IPS-18c (cell line): Measurements from ENCODE around the gene CASP2.
A peak's percentile ranks its signal among the peaks of the same experiment; 100 is the strongest.

Experiments
- H3K4me3 ChIP-seq: 2 replicates; pipeline ENCODE4 v1.7.0; 2013; ENCODE audit warnings: low read depth, mild to moderate bottlenecking, low read length, moderate library complexity; ENCODE audit not compliant: insufficient read depth
- H3K9me3 ChIP-seq: one replicate; pipeline ENCODE4 v1.6.1; 2013; ENCODE audit warnings: mild to moderate bottlenecking, low read length, moderate library complexity; ENCODE audit not compliant: control insufficient read depth, insufficient read depth

Gene CASP2

DNA sequence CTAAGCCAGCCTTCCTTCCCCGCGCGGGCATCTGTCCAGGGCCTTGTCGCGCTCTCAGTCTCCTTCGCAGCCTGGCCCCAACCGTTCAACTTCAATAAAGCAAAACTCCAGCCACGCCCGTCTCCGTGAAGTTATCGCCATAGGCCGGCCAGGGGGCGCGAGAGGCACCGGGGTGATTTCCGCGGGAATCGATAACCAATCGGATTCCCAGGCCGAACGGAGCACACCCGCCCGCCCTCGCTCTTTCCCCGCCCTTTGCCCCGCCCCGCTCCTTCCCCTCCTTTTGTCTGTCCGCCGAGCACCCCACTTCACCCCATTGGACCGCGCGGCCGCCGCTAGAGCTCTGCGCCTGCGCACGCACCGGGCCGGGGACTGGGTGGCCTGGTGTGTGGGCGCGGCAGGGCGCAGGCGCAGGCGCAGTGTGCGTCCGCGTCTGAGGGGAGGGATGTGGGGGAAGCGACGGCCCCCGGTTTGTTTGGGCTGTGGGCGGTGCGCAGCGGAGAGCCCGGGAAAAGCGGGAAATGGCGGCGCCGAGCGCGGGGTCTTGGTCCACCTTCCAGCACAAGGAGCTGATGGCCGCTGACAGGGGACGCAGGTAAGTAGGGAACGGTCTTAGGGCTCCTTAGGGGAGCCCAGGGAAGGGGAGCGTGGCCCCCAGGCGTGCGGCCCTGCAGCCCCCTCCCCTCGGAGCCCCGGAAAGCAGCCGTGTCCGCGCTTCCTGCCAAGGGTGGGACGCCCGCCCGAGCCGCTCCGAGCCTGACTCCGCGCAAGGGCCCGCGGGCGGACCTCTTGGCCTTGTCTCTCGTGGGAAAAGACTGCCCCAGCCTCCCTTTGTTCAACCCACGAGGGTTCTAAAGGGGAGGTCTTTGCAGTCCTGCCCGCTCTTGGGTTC is at the start of gene CASP2:
CASP2 (plus strand) TSS at position 417 of the 892 bp plus-strand sequence; CDS start at position 522, 105 bp downstream.
- peak within 1 kb of the TSS; percentile 95 for H3K4me3 ChIP-seq

DNA sequence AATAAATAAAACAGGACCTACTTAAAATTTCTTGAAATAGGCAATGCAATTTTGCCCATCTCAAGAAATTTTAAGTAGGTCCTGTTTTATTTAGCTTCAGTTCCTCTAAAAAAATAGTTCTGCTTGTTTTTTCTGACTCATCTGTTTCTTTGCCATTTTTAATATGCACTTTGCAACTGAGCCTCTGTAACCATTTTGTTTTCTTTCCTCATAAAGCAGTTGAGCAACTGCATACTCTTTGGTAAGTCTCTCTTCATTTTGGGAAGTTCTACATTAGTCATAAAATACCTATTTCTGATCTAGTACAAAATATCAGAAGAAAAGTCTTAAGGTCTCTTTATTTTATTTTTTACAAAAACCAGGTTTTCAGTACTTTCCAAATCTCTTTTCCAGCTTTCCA is 48.3 kb upstream of the CASP2 start:
- Histone ChIP-seq H3K9me3 (no peaks in the 10 kb centered on the region), H3K4me3 (no peak overlapping the region)

More for the DNA sequence above, at the start of gene CASP2:
- H3K9me3 ChIP-seq = peaks cover 6% of the 10 kb centered on the region

DNA sequence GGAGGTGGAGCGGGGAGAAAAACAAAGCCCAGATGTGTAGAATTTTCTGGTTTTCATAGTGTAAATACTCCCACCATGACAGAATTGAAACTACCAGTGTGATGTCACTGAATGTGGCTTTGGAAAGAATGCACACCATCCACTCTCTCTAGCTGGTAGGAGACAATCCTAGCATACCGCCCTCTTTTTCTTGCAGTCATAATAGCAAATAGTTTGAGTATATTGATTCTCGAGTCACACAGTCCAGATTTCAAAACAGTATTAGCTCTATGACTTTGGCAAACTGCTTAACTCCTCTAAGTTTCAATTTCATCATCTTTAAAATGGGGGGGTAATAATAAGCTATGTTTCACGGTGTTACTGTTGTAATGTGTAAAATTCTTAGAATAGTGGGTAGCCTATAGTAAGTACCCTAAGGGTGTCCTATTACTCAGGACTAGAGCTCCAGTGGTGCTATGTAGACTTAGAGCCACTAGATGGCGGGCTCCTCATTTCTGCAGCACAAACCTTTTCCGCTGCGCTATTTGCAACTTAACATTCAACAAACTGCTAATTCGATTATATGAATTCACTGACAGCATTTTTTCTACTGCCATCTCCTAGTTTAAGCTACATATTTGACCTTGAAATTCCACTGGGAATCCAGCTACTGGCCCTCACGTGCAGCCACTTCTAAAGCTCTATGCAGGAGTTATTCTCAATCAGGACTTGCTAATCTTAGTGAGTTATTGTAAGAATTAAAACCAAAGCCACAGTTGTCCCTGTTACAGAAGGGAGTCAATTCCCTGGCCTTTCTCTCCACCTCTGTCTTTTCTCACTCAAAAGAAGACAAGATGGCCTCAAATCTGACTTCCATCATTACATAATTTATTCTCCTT is 47.6 kb upstream of the CASP2 start:
- H3K9me3 ChIP-seq = no peaks in the 10 kb centered on the region
- no peak overlapping the region for H3K4me3 ChIP-seq

DNA sequence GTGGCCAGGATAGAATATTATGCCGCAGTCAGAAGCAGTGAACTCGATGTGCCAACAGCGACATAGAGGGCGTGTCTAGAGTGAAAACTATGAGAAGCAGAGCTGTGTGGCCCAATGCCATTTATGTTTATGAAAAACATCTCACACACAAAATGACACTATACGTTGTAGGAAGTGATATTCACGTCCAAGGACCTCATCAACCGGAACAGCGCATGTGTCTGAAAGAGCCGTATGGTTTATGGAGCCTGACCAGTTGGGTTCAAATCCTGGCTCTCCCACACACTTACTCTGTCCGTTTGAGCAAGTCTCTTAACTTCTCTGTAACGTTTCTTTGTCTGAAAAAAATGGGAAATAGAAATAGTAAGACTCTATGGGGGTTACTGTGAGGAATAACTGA is 45.8 kb upstream of the CASP2 start:
- no peaks in the 10 kb centered on the region for H3K9me3 ChIP-seq
- H3K4me3 ChIP-seq = no peak overlapping the region

DNA sequence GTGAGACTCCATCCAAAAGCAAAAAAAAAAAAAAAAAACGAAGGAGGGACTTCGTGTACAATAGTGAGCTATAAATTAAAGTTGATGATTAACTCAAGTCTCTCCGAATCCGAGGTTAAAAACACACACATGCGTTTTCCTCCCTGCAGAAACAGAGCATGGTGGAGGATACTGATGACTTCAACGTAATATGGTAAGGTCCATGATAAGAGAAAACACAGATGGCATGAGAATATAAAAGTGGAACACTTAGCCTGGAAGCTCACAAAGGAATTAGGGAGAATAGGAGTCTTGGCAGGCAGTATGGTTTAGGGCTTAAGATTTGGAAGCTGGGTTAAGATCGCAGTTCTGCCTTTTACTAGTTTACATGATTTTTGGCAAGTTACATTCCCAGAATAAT is 45.0 kb upstream of the CASP2 start:
- Histone ChIP-seq H3K4me3 (no peak overlapping the region), H3K9me3 (no peaks in the 10 kb centered on the region)

DNA sequence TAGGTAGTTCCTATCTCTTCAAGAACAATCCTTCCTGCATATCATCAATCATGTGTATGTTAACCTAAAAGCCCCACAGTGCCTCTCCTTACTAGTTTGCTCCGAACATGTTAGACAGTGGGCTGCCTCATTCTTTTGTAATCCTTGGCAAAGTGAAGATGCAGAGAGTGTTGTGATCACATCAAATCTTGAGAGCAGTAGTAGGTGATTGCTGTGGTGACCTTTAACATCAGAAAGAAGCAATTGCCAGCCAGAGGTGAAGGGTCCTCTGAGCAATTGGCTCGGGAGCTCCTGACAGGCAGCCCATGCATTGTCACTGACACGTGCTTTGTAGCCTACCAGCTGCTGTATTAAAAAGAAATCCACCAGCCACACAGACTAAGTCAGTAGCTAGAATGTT is 44.5 kb upstream of the CASP2 start:
- H3K4me3 ChIP-seq = no peak overlapping the region
- H3K9me3 ChIP-seq = no peaks in the 10 kb centered on the region

DNA sequence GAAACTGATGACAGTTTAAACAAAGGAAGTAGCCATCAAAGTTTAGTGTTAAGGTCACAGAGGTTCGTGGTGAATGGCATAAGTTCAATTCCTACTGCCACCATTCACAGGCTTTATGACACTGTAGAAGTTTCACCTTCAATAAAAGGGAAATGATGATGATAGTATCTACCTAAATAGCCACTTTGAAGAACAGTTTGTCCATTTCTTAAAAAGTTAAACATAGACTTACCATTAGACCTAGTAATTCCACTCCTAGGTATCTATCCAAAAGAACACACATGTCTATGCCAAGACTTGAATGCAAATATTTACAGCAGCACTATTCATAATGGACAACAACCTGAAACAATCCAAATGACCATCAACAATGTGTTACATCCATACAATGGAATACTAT is 43.8 kb upstream of the CASP2 start:
- Histone ChIP-seq H3K4me3 (no peak overlapping the region), H3K9me3 (no peaks in the 10 kb centered on the region)

DNA sequence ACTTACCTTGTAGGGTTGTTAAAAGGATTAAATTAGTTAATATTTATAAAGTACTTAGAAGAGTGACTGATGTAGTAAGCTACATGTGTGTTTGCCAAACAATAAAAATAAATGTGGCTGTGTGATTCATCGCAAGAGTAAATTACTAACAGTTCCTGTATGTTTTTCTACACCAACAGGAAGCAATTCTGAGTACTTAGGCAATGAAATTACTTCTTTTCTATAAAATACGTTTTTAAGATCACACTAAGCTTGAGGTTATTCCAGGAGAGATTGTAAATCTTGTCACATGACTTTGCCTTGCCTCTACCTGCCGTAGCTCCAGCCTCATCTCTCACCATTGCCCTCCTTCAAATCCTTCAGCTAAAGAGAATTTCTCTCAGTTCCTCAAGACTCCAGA is 43.0 kb upstream of the CASP2 start:
- Histone ChIP-seq H3K9me3 (no peaks in the 10 kb centered on the region), H3K4me3 (no peak overlapping the region)

DNA sequence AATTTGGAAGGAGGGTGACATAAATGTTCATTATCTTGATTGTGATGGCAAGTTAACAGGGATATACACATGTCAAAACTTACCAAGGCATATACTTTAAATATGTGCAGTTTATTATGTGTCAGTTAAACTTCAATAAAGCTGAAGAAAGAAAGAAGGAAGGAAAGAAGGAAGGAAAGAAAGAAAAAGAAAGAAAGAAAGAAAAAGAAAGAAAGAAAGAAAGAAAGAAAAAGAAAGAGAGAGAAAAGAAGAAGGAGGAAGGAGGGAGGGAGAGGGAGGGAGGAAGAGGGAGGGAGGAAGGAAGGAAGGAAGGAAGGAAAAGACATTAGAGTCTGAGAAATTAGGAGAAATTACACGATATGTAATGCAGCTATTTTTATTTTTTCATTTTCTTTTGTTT is 40.8 kb upstream of the CASP2 start:
- H3K4me3 ChIP-seq = no peak overlapping the region
- H3K9me3 ChIP-seq = no peaks in the 10 kb centered on the region

DNA sequence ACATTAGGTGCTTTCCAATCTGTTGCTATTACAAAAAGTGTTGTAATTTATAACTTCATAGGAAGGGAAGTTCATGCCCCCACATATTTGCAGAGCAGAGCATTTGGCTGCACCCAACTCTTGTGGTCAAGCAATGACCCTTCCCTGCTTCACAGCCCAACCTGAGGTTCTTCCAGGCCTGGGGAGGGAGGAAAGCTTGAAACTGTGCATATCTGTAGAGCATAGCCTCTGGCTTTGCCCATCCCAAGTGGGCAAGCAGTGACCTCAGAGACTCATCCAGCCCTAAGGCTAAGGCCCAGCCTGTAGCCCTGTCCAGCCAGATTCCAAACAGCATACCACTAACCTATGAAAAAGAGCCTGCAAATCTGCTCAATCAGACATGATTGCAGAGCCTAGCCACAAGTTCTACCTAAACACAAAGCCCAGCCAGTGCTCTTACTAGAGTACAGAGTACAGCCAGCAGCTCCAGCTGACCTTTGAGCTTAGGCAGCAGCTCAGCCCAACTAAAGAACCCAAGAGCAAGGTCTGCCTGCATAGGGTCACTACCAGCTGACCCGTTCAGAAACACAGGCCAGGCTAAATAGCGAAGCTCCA is 39.3 kb upstream of the CASP2 start:
- Histone ChIP-seq H3K9me3 (no peaks in the 10 kb centered on the region), H3K4me3 (no peak overlapping the region)

DNA sequence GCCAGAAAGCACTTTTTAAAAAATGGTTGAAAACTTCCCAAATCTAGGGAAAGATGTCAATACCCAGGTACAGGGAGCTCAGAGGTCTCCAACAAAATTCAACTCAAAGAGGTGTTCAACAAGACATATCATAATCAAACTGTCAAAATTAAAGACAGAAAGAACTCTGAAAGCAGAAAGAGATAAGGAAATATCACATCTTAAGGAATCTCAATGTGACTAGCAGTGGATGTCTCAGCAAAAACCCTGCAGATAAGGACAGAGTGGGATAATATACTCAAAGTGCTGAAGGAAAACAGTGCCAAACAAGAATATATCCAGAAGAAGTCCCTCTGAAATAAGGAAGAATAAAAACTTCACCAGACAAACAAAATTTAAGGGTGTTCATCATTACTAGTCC is 38.0 kb upstream of the CASP2 start:
- no peak overlapping the region for H3K4me3 ChIP-seq
- H3K9me3 ChIP-seq = no peaks in the 10 kb centered on the region

DNA sequence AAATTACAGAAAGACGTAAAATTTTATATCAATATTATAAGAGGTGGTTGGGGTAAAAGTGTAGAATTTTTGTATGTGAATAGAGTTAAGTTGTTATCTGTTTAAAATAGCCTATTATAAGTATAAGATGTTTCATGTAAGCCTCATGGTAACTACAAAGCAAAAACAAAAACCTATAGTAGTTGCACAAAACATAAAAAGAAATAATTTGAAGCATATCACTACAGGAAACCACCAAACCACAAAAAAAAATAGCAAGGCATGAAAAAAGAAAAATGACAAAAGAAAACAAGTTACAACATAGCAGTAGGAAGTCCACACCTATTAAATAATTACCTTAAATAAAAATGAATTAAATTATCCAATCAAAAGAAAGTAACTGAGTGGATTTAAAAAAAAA is 37.3 kb upstream of the CASP2 start:
- H3K9me3 ChIP-seq = no peaks in the 10 kb centered on the region
- H3K4me3 ChIP-seq = no peak overlapping the region

DNA sequence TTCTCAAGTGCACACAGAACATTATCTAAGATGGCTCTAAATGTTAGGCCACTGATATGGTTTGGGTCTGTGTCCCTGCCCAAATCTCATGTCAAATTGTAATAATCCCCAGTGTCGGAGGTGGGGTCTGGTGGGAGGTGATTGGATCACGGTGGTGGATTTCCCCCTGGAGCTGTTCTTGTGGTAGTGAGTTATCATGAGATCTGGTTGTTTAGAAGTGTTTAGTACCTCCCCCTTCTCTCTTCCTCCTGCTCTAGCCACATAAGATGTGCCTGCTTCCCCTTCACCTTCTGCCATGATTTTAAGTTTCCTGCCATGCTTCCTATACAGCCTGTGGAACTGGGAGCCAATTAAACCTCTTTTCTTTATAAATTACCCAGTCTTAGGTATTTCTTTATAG is 36.1 kb upstream of the CASP2 start:
- no peak overlapping the region for H3K4me3 ChIP-seq
- H3K9me3 ChIP-seq = no peaks in the 10 kb centered on the region

DNA sequence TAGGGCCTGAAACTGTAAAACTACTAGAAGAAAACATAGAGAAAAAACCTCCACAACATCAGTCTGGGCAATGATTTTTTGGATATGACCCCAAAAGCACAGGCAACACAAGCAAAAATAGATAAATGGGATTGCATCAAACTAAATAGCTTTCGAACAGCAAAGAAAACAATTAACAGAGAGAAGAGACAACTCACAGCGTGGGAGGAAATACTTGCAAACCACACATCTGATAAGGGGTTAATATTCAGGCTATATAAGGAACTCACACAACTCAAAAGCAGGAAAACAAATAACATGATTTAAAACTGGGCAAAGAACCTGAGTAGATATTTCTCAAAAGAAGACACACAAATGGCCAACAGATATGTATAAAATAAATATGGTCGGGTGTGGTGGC is 32.6 kb upstream of the CASP2 start:
- no peaks in the 10 kb centered on the region for H3K9me3 ChIP-seq
- H3K4me3 ChIP-seq = no peak overlapping the region

DNA sequence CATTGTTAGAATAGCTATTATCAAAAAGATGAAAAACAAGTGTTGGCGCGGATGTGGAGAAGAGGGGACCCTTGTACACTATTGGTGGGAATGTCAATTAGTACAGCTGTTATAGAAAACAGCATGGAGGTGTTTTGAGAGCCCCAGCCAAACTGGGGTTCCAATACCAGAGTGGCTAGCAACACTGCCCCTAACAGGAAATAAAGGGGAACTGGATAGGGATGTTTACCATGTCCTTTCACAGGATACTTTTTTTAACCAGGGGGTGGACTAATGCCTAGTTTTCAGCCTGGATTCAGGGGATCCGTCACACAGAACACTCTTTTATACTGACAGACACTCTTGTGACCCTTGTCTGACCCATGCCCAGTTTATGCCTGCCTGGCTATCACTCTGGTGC is 31.8 kb upstream of the CASP2 start:
- H3K9me3 ChIP-seq = no peaks in the 10 kb centered on the region

DNA sequence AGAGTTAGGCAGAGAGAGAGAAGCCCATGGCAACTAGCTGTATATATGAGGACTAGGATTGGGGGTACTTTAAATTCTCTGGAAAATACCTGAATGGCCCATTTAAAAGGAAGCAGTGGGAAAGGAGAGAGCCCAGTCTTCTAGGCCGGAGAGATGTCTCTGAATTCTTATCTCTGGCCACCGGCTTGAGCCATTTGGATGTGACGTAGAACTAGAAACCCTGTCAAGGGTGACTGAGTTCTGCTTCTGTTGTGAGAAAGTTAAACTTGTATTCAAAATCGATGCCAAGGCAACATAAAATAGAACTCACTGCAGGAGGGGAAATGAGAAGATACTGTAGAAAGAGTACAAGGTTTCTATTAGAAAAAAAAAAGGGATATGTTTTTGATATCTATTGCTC is 31.2 kb upstream of the CASP2 start:
- no peak overlapping the region for H3K4me3 ChIP-seq

More for the DNA sequence above, 31.8 kb upstream of the CASP2 start:
- H3K4me3 ChIP-seq = no peak overlapping the region

DNA sequence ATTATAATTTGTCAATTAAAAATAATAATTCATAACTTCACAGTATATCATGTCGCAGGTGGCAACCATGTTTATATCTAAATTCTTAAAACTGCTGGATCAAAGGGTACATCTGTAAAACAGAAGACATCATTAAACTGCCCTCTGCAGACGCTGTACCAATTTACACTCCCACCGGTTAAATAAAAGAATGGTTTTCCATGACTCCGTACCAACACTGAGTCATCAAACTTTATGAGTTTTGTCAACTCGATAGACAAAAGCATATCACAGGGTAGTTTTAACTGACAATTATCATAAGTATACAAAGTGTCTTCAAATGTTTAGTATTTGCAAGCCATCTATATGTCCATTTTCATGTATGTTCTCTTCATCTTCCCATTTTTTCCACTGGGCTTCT is 30.6 kb upstream of the CASP2 start:
- no peaks in the 10 kb centered on the region for H3K9me3 ChIP-seq
- no peak overlapping the region for H3K4me3 ChIP-seq

More for the DNA sequence above, 31.2 kb upstream of the CASP2 start:
- H3K9me3 ChIP-seq = no peaks in the 10 kb centered on the region

DNA sequence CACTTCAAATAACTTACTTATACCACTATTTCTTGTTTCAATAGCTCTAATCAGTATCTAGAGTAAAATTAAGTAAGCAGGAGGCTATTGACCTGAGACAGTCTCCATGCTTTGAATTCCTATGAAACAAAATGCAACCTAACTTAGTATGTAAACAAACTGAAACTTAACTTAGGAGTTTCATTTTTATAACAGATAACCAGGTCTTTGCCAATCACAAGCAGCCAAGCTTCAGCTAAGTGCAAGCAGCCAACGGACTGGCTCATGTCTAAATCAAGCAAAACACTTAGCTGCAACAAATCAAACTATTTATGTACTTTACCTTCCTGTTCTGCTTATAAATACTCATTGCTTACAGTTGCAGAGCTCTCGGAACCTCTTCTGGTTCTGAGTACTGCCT is 29.3 kb upstream of the CASP2 start:
- H3K9me3 ChIP-seq = no peaks in the 10 kb centered on the region
- no peak overlapping the region for H3K4me3 ChIP-seq
